GM19324 (cell line): ENCODE data around the gene CDCA4.

Experiments used
- ATAC-seq: cut with Tn5 transposase; IDR thresholded peaks from one replicate; pipeline ENCODE4 v1.9.1; 2021; ENCODE audit warnings: mild to moderate bottlenecking, moderate library complexity; ENCODE audit not compliant: unreplicated experiment, low FRiP score

The CDCA4 gene

DNA sequence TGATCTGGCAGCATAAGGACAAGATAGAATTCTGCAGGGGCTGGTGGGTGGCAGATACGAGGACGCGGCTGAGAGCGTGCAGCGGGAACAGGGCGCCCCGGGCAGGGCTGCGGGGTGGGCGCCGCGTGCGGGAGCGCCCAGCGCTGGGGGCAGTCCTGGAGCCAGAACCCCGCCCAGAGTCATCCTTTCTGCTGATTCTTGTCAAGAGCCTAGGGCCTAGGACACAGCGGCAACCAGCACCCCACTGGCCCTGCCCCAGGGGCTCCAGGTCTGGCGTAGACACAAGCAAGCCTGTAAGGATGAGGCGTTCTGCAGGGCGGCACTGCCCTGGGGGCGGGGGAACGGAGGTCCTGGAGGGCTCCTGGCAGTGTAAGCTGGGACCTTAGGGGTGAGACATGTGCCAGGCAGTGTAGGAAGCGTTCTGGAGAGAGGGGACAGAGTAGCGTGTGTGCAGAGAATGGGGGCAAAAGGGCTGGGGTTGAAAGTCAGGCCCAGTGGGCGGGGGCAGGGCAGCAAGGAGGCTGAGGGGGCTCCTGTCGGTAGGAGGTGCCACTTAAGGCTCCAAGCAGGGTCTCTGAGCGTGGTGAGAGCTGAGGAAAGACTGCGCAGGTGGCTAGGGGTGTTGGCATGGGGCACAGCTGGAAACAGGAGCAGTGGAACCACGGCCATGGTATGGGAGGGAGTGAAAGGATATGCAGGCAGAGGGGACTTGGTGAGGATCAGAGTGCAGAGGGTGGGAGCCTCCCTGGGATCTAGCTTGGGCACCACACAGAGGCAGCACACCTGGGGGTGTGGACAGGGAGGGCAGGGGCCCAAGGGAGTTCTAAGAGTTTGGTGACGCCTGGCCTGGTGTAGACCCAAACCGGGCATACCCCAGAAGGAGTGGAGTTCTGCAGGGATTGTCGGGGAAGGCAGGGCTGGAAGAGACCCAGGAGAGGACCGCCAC is 41.9 kb downstream of the CDCA4 start:
- no peak for ATAC-seq

- no peak for ATAC-seq
Observed at GRCh38 chr14:104977681-104978653, 42.9 kb downstream of the CDCA4 start, which contains the start of gene AHNAK2. Gene AHNAK2, minus strand, starts transcription at chr14:104978374. Its CDS starts 137 bp downstream, at chr14:104978237.

DNA sequence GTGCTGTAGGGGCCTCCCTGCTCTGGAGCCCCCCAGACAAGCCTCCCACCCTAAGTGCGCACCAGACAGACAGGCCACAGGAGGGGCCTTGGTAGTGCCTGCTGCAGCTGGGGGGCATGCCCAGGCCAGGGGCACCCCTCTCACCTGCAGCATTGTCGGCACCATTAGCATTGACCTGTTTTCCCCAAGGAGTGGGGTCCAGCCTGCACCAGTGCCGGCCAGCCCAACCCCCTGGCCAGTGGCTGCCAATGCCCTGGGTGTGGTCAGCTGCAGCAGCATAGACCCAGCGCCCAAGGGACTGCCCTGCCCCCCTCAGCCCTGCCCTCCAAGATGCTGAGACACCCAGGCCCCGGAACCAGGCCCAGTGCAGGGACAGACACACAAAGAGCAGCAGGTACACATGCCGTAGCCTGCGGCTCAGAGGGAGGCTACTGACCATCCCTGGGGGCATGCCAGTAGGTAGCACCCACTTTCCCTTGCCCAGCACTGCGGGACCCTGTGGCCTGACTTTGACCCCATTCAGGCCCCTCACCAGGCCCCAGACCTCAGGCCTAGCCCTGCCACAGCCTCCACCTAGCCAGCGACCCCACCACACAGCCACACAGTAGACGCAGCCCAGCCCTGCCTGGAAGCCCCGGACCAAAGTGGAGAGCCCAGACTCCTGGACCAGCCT is 43.7 kb downstream of the CDCA4 start:
- ATAC-seq, result no peak

GRCh38 chr14:104976198-104977007 is 44.5 kb downstream of the CDCA4 start:
- ATAC-seq, result no peak

DNA sequence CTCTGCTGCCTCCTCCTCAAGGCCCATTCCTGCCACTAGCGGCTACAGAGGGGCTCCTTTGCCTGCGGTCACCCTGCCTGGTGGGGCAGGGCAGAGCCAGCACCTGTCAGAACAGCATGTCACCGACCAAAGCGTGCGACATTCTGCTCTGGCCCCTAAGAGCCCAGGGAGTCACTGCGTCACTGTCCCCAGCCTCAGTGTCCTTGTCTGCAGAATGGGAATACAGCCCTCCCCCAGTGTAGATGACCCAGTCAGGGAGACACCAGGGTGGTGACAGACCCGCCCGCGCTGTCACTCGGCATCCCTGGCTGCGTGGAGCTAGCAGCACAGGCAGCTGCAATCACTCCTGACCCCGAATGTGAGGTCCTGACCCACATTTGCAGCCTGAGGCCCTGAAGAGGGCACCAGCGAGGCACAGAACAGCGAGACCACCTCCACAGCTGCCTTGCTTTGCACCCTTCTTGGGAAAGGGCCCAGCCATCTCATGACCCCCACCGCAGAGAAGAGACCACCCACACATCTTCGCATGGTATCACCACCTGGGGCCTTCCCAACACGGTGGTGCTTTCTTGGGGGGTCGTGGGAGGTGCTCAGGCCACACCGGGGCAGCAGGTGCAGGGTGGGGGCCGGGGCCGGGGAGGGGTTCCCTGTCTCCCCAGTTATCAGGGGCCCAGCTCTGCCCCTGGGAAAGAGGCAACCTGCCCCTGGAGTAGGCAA is 45.2 kb downstream of the CDCA4 start:
- no peak for ATAC-seq

DNA sequence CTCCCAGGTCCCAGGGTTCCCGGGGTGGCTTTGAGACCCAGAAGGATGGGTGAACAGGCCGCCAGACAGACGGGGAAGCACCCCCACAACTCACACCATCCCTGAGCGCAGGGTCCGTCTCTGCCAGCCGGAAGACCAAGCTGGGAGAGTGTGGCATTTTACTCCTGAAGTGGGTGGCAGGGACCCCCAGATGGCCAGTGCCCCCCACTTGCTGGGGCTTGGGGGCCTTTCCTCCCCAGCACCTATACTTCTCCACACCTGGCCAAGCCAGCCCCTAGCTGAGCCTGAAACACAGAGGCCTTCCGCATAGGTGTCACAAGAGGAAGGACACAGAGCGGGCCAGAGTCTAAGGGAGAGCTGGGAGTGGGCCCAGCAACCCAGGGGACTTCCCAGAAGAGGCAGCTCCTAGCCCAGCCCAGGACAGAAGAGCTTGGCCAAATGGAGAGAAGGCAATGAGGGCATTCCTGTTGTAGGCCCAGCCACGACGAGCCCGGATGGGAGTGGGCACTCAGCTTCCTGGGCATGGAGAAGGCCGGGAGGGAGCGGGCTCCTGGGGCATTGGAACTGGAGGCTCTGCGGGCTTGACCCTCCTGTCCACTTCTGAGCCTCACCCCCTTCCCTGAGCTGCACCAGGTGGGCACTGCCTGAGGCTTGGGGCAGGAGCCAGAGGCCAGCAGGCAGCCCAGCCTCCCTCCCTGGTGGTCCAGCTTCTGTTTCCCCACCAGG is 46.1 kb downstream of the CDCA4 start:
- no peak for ATAC-seq

DNA sequence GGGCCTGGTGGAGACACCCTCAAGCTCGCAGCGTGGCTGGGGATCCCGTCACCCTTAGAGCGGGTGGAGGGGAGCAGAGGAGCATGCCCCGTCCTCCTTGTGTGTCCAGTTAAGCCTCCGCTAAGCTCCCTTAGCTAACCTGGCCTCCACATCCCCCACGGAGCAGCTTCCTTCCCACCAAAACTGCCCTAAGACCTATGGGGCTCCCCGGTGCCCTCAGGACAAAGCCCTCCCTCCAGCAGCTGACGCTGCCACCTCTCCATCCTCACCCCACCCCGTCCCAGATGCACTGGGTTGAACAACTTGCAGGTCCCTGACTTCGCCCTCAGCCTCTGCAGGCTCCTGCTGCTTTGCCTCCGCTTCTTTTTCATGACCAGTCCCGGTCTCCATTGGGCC is 46.7 kb downstream of the CDCA4 start:
- ATAC-seq, result no peak

DNA sequence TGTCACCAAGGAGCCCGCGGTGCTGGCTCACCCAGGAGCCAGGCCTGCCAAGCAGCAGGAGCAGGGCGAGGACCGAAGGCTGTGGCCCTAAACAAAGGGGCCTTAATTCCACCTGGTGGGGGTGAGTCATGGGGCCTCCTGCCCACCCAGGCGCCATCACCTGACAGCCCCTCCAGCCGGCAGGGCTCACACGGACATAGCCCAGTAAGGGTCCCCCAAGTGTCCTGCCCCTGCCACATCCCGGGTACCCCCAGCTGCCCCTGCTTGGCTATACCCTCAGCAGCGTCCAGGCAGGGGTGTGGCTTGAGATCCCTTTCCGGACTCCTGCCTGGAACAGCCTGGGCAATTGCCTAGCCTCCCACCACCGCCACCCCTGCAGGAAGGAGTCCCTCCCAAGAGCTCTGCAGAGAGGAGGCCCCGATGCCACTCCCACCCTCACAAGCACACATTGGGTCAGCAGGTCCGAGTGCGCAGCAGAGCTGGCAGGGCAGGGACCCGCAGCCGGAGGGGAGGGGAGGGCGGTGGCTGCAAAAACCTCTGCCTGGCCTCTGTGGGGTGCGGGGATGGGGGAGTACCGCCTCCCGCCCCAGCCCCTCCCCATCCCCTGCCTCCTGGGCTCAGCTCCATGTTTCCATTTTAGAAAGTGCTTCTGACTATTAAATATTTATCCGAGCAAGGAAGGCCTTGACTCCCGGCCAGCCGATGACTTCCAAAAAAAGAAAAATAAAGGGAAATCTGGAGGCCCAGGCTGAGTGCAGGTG is 47.3 kb downstream of the CDCA4 start:
- no peak for ATAC-seq

GRCh38 chr14:104973135-104973384 is 47.8 kb downstream of the CDCA4 start:
- ATAC-seq, result no peak

GRCh38 chr14:104972301-104973134 is 48.4 kb downstream of the CDCA4 start:
- ATAC-seq, result no peak

DNA sequence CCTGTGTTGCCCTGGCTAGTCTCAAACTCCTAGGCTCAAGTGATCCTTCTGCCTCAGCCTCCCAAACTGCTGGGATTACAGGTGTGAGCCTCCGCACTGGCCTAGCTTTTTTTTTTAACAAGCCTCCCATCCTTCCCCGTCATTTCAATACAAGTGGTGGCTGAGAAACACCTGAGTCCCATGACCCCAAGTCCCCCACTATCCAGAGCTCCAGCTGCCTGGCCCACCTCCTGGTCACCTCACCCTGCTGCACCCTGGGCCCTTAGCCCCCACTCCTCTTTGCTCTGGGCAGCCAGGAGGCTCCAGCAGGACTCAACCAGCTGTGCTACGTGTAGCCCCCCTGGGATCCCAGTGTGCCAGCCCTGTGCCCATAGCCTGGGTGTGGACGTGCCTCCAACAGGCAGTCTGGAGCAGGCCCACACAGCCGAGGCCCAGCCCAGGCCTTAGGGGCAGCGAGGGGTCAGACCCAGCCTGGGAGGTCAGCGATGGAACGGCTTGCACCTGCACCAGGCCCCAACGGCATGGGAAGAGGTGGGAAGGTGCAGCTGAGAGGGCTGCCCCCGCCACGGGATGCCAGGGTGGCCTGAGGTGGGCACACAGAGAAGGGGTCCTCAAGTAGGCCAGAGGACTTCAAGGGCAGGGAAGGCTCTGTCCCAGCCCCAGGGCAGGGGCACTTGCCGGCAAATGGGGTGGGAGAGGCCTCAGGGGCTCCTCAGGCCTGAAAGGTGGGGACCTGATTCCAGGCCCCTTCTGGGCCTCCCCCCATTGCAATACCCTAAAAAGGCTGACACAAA is 49.2 kb downstream of the CDCA4 start:
- ATAC-seq, result no peak

DNA sequence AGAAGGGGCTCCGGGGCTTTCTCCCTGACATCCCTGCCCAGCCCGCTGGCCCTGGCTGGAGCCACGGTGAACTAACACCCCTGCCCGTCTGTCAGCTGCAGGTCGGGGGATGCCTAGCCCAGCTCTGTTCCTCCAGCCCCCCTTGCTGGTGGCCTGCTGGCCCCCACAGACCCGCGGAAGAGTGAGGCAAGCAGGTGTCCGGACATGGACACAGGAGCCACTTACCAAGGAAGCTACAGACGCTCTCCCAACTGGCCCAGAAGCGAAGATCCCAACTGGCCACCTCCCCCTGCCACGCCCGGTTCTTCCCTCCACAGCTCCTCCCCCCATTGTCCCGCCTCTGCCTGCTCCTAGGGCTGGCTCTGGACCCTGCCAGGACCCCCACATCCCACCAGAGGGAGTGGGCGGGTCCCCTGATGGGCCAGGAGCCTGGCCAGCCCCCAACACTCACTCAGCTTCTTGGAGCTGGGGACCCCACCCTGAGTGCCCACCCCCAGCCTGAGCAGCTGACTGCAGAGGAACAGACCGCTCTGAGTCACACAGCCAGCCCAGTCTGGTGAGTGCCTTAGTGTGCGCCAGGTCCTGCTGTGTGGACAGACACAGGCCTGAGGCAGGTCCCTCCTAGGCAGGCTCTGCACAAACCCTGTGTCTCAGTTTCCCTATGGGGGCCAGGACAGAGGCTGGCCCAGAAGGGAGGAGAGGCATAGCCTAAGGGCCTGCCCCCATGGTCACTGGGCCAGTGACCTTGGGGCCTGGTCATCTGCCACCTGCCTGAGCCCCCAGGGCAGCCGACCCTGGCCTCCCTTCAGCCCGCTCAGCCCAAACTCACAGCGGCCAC is 50.4 kb downstream of the CDCA4 start:
- no peak for ATAC-seq

- no peak for ATAC-seq
Observed at GRCh38 chr14:104969741-104970230, 51.1 kb downstream of the CDCA4 start.

- ATAC-seq, result no peak
Observed at GRCh38 chr14:104968541-104969401, 52.1 kb downstream of the CDCA4 start.
